ENCODE results near the gene SLC29A3.

DNA sequence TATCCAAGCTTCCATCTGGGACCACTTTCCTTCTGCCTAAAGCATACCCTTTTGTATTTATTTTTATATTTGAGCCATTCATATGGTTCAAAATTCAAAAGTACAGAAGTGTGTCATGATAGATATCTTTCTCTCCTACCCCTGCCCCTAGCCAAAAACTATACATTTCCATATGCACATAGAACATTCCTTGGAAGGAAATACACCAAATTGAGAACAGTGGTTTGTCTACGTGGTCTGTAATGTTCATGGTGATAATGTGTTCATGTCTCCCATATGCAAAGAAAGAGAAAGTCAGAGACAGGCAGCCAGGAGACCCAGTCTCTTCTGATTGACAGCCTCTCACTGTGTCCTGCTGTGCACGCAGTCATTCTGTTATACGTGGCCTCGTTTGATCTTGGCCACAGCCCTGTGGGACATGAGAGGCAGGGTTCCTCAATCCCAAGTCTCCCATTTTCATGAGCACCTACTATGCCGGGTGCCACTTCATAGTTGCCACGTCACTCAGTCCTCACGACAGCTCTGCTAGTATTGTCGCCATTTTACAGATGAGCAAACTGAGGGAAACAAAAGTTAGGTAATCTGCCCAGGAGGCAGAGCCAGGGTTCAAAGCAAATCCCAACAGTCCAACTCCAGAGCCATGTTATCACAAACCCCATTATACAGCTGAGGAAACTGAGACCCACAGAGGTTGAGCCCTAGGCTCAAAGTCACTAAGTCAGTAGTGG is 69.7 kb downstream of the SLC29A3 start:
- TF ChIP-seq, protein P1, sequence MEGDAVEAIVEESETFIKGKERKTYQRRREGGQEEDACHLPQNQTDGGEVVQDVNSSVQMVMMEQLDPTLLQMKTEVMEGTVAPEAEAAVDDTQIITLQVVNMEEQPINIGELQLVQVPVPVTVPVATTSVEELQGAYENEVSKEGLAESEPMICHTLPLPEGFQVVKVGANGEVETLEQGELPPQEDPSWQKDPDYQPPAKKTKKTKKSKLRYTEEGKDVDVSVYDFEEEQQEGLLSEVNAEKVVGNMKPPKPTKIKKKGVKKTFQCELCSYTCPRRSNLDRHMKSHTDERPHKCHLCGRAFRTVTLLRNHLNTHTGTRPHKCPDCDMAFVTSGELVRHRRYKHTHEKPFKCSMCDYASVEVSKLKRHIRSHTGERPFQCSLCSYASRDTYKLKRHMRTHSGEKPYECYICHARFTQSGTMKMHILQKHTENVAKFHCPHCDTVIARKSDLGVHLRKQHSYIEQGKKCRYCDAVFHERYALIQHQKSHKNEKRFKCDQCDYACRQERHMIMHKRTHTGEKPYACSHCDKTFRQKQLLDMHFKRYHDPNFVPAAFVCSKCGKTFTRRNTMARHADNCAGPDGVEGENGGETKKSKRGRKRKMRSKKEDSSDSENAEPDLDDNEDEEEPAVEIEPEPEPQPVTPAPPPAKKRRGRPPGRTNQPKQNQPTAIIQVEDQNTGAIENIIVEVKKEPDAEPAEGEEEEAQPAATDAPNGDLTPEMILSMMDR (IDR thresholded peaks at IDR 0.05) = no peak
- TF ChIP-seq POLR2AphosphoS5 (IDR thresholded peaks at IDR 0.05) = no peak
